WERI-Rb-1 (cell line): Measurements from ENCODE around the gene PIAS1.

Experiments
- DNase-seq: peaks from one replicate; pipeline ENCODE4 v3.0.0-alpha.2; 2020
- H3K27ac ChIP-seq: fragments of 250-450 bp; sonication (Bioruptor Pico); 2 replicates; pipeline ENCODE4 v1.5.1; 2020; ENCODE audit warnings: mild to moderate bottlenecking, moderate library complexity
- H3K27me3 ChIP-seq: fragments of 250-450 bp; sonication (Bioruptor Pico); 2 replicates; pipeline ENCODE4 v1.5.1; 2021; ENCODE audit warnings: mild to moderate bottlenecking, low read depth, moderate library complexity; ENCODE audit not compliant: insufficient read depth, severe bottlenecking
- H3K36me3 ChIP-seq: fragments of 250-450 bp; sonication (Bioruptor Pico); 2 replicates; pipeline ENCODE4 v1.5.1; 2020; ENCODE audit warnings: mild to moderate bottlenecking, moderate library complexity
- H3K4me3 ChIP-seq: 2 replicates; pipeline ENCODE4 v1.5.1; 2011; ENCODE audit warnings: low read depth, mild to moderate bottlenecking, control low read depth, low read length
- H3K9me3 ChIP-seq: fragments of 250-450 bp; sonication (Bioruptor Pico); 2 replicates; pipeline ENCODE4 v1.5.1; 2021; ENCODE audit warnings: mild to moderate bottlenecking, moderate library complexity; ENCODE audit not compliant: severe bottlenecking
- TF ChIP-seq, protein P1 (sequence below): IDR thresholded peaks from 2 replicates; pipeline ENCODE4 v1.5.1; 2011; ENCODE audit warnings: low read depth, mild to moderate bottlenecking, control low read depth, inconsistent platforms, low read length

PIAS1 gene

GRCh38 chr15:68187559-68187958 is 133.4 kb downstream of the PIAS1 start:
- TF ChIP-seq, protein P1, sequence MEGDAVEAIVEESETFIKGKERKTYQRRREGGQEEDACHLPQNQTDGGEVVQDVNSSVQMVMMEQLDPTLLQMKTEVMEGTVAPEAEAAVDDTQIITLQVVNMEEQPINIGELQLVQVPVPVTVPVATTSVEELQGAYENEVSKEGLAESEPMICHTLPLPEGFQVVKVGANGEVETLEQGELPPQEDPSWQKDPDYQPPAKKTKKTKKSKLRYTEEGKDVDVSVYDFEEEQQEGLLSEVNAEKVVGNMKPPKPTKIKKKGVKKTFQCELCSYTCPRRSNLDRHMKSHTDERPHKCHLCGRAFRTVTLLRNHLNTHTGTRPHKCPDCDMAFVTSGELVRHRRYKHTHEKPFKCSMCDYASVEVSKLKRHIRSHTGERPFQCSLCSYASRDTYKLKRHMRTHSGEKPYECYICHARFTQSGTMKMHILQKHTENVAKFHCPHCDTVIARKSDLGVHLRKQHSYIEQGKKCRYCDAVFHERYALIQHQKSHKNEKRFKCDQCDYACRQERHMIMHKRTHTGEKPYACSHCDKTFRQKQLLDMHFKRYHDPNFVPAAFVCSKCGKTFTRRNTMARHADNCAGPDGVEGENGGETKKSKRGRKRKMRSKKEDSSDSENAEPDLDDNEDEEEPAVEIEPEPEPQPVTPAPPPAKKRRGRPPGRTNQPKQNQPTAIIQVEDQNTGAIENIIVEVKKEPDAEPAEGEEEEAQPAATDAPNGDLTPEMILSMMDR: no peak
- no peaks in the 10 kb centered on the region for H3K27me3 ChIP-seq
- H3K9me3 ChIP-seq: no peaks in the 10 kb centered on the region
- no peak overlapping the region for H3K27ac ChIP-seq
- H3K36me3 ChIP-seq: peaks cover 59% of the 10 kb centered on the region
- no peak overlapping the region for H3K4me3 ChIP-seq
- no peak for DNase-seq

GRCh38 chr15:68188647-68189046 is 134.5 kb downstream of the PIAS1 start:
- Histone ChIP-seq H3K9me3 (no peaks in the 10 kb centered on the region), H3K27me3 (no peaks in the 10 kb centered on the region), H3K36me3 (peaks cover 60% of the 10 kb centered on the region), H3K27ac (no peak overlapping the region), H3K4me3 (no peak overlapping the region)
- no peak for DNase-seq
- TF ChIP-seq, protein P1: no peak

GRCh38 chr15:68190048-68190447 is 135.9 kb downstream of the PIAS1 start:
- H3K4me3 ChIP-seq: no peak overlapping the region
- no peaks in the 10 kb centered on the region for H3K27me3 ChIP-seq
- TF ChIP-seq, protein P1: no peak
- no peaks in the 10 kb centered on the region for H3K9me3 ChIP-seq
- no peak overlapping the region for H3K27ac ChIP-seq
- DNase-seq: no peak
- peaks cover 49% of the 10 kb centered on the region for H3K36me3 ChIP-seq

- no peak overlapping the region for H3K4me3 ChIP-seq
- no peak overlapping the region for H3K27ac ChIP-seq
- no peak for DNase-seq
- peaks cover 37% of the 10 kb centered on the region for H3K36me3 ChIP-seq
- H3K9me3 ChIP-seq: no peaks in the 10 kb centered on the region
- H3K27me3 ChIP-seq: no peaks in the 10 kb centered on the region
- TF ChIP-seq, protein P1: no peak
Measured at GRCh38 chr15:68191555-68191954, 137.4 kb downstream of the PIAS1 start.

DNA sequence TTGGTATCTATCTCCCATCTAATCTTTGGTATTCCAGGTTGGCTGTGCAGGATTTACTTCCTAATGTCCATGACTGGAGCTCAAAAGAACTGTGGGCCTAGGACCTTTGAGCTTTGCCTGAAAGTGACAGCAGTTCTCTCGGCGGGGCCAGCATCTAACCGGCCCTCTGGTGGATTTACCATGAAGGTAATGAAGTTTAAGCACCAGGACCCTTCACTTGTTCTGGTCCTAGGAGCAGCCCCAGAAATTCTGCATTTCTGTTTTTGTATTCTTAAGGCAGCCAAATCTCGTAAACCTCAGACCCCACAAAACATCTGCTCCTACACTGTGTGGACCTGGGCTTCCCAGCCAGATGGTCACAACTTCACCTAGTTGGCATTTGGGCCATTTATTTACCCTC is 138.0 kb downstream of the PIAS1 start:
- Histone ChIP-seq H3K36me3 (peaks cover 35% of the 10 kb centered on the region), H3K4me3 (no peak overlapping the region), H3K27ac (no peak overlapping the region), H3K9me3 (no peaks in the 10 kb centered on the region), H3K27me3 (no peaks in the 10 kb centered on the region)
- TF ChIP-seq, protein P1: no peak
- no peak for DNase-seq

- no peak for DNase-seq
- Histone ChIP-seq H3K27ac (no peak overlapping the region), H3K9me3 (no peaks in the 10 kb centered on the region), H3K36me3 (peaks cover 29% of the 10 kb centered on the region), H3K27me3 (no peaks in the 10 kb centered on the region), H3K4me3 (no peak overlapping the region)
- TF ChIP-seq, protein P1: no peak
Measured at GRCh38 chr15:68192804-68193486, 138.8 kb downstream of the PIAS1 start.
